HepG2 (cell line): ENCODE results near the gene ARHGAP26. TPM values are rescaled to one million over a fixed set of nuclear protein-coding genes. Genes with fewer than 3 reads are reported as not detected.

ENCODE experiments used
- CEBPG ChIP-seq: IDR thresholded peaks from 2 replicates; pipeline ENCODE4 v1.6.1; 2016
- CHD4 ChIP-seq: fragments of 200-600 bp; sonication (generic); IDR thresholded peaks from 2 replicates; pipeline ENCODE4 v1.7.0; 2017; ENCODE audit warnings: mild to moderate bottlenecking, low read length, borderline replicate concordance
- ETV5 ChIP-seq: IDR thresholded peaks from 2 replicates; pipeline ENCODE4 v1.6.1; 2018; ENCODE audit warnings: missing biosample characterization, missing genetic modification reagents, inconsistent platforms, borderline replicate concordance
- GABPB1 ChIP-seq: IDR thresholded peaks from 2 replicates; pipeline ENCODE4 v1.6.1; 2016; ENCODE audit warnings: mild to moderate bottlenecking, missing genetic modification reagents, moderate library complexity, missing compliant biosample characterization
- KDM5A ChIP-seq: fragments of 200-600 bp; sonication (generic); IDR thresholded peaks from 2 replicates; pipeline ENCODE4 v1.7.0; 2018; ENCODE audit warnings: antibody characterized with exemption, mild to moderate bottlenecking, low read length, borderline replicate concordance
- RBM22 ChIP-seq: fragments of 200-400 bp; formaldehyde crosslinking; optimal IDR thresholded peaks from 2 replicates; pipeline ENCODE3; 2017; ENCODE audit warnings: mild to moderate bottlenecking, low read length, moderate library complexity
- RERE ChIP-seq: IDR thresholded peaks from 2 replicates; pipeline ENCODE4 v1.6.1; 2016; ENCODE audit warnings: low read depth, missing genetic modification reagents, missing compliant biosample characterization
- SMAD3 ChIP-seq: sonication (generic); formaldehyde crosslinking; IDR thresholded peaks from 2 replicates; pipeline ENCODE4 v1.4.0; 2020; ENCODE audit warnings: missing genetic modification reagents
- SOX5 ChIP-seq: IDR thresholded peaks from 2 replicates; pipeline ENCODE4 v1.6.1; 2016; ENCODE audit warnings: borderline replicate concordance
- TCF12 ChIP-seq, 2 experiments: fragments of 450-650 bp in 1 of 2; sonication (generic) in 1 of 2; formaldehyde crosslinking in 1 of 2; IDR thresholded peaks; 2 replicates each; pipeline versions ENCODE4 v1.6.1 to v1.8.0; 2017 to 2022; ENCODE audit warnings: antibody characterized with exemption in 1 of 2, mild to moderate bottlenecking in 1 of 2, missing genetic modification reagents in 1 of 2, moderate library complexity in 1 of 2
- THRA ChIP-seq: sonication (generic); formaldehyde crosslinking; IDR thresholded peaks from 2 replicates; pipeline ENCODE4 v1.4.0; 2020; ENCODE audit warnings: missing genetic modification reagents, borderline replicate concordance
- U2AF2 ChIP-seq: fragments of 200-400 bp; formaldehyde crosslinking; IDR thresholded peaks from 2 replicates; pipeline ENCODE4 v1.6.1; 2017; ENCODE audit warnings: low read depth, mild to moderate bottlenecking, low read length
- ZFX ChIP-seq: sonication (generic); formaldehyde crosslinking; IDR thresholded peaks from 2 replicates; pipeline ENCODE4 v1.4.0; 2020; ENCODE audit warnings: mild to moderate bottlenecking, low read depth, missing genetic modification reagents, moderate library complexity
- ZMYM2 ChIP-seq: sonication (generic); formaldehyde crosslinking; IDR thresholded peaks from 2 replicates; pipeline ENCODE4 v1.8.0; 2022; ENCODE audit warnings: mild to moderate bottlenecking, missing genetic modification reagents
- ZNF101 ChIP-seq: sonication (generic); formaldehyde crosslinking; IDR thresholded peaks from 2 replicates; pipeline ENCODE4 v1.4.0; 2020; ENCODE audit warnings: mild to moderate bottlenecking, low read depth, missing genetic modification reagents, borderline replicate concordance
- ZNF543 ChIP-seq: sonication (generic); formaldehyde crosslinking; IDR thresholded peaks from 2 replicates; pipeline ENCODE4 v1.4.0; 2020; ENCODE audit warnings: mild to moderate bottlenecking, missing genetic modification reagents
- ZNF75D ChIP-seq: sonication (generic); formaldehyde crosslinking; IDR thresholded peaks from 2 replicates; pipeline ENCODE4 v1.8.1; 2023; ENCODE audit warnings: missing genetic modification reagents, mild to moderate bottlenecking, borderline replicate concordance
- ZNF883 ChIP-seq: sonication (generic); formaldehyde crosslinking; IDR thresholded peaks from 2 replicates; pipeline ENCODE4 v1.5.1; 2020; ENCODE audit warnings: mild to moderate bottlenecking, missing genetic modification reagents; ENCODE audit errors: not compliant biosample characterization
- polyA plus RNA-seq, 8 experiments: library from polyadenylated mRNA; depleted of rRNA in 3 of 8; stranded (reverse) in 7 of 8; unstranded in 1 of 8; fragments of >200 nt; fragmentation: Illumina TruSeq in 4 of 8; extraction: Trizol in 4 of 8; gene quantifications; 2 replicates each; pipeline versions ENCODE4 v1.2.1 to v1.2.3, GENCODE V29; 2011 to 2016; ENCODE audit warnings: low read depth in 4 of 8, missing spikeins in 1 of 8, mixed read lengths in 1 of 8; ENCODE audit not compliant: insufficient read depth in 1 of 8
- total RNA-seq, 5 experiments: library from RNA; depleted of rRNA; stranded (reverse); fragments of >200 nt; fragmentation: Illumina TruSeq; extraction: Trizol; gene quantifications; 2 replicates each; pipeline ENCODE4 v1.2.3, GENCODE V29; 2016; ENCODE audit warnings: low read depth in 1 of 5
- TF ChIP-seq, protein P1 (sequence below): sonication (generic); formaldehyde crosslinking; IDR thresholded peaks from 2 replicates; pipeline ENCODE4 v1.4.0; 2020; ENCODE audit warnings: mild to moderate bottlenecking, missing genetic modification reagents

Gene ARHGAP26
- total and polyA plus RNA-seq, 2 of the 13 experiments (the other 11 are each of a cell fraction or from before 2014, with no cell fraction given) = 9.6 to 18.2 TPM

DNA sequence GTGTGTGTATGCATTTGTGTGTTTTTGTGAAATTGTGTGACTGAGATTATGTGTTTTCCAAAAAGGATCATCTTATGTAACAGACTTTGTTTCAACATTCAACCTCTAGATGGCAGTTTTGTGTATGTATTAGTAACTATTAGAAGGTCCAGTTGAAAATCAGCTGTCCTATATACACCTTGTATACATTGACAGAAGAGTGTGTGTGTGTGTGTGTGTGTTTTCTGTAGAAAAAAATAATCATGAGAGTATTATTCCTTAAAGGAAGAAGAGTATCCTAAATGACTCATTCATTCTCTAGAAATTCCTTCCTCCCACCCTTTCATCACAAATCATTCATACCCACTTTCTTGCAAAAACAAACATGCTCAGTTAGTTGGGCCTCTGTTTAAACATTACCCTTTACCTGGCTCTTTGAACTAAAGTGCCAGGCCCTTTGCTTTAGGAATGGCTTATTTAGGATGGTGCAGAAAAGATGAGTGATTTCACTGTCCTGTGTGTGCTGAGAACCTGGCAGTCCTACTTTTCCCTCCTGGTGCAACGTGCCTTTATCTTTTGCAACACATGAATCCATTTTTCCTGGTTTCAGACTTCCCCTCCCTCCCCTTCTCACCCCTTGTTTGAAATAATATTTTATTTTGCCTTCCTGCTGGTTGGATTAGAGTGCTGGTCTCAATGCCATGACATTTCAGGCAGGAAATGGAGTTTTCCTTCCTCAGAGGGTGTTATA, 152.2 kb downstream of the ARHGAP26 start (continued):
- TF ChIP-seq RBM22 (peak; percentile 67), SOX5 (CRISPR knock-in tag) (peak; percentile 68), SMAD3 (CRISPR knock-in tag) (peak; percentile 86), ZNF75D (CRISPR knock-in tag) (no peak), U2AF2 (no peak), RERE (CRISPR knock-in tag) (peak; percentile 92), CHD4 (0 out of 2 replicates have a peak, but pooled peaks have one; percentile 43), ZFX (CRISPR knock-in tag) (0 out of 2 replicates have a peak, but pooled peaks have one; percentile 15), GABPB1 (CRISPR knock-in tag) (0 out of 2 replicates have a peak, but pooled peaks have one; percentile 23), ETV5 (peak; percentile 62; the same call in 1 of the 2 replicates), ZMYM2 (CRISPR knock-in tag) (0 out of 2 replicates have a peak, but pooled peaks have one; percentile 42), ZNF543 (CRISPR knock-in tag) (no peak), ZNF883 (no peak), KDM5A (peak; percentile 30; the same call in 1 of the 2 replicates), CEBPG (peak; percentile 74), THRA (CRISPR knock-in tag) (peak; percentile 58; the same call in 1 of the 2 replicates), ZNF101 (CRISPR knock-in tag) (no peak), TCF12 (IDR thresholded peaks at IDR 0.05) (no peak), TCF12 (CRISPR knock-in tag; IDR thresholded peaks at IDR 0.05) (0 out of 2 replicates have a peak, but pooled peaks have one; percentile 45)
- TF ChIP-seq, protein P1, sequence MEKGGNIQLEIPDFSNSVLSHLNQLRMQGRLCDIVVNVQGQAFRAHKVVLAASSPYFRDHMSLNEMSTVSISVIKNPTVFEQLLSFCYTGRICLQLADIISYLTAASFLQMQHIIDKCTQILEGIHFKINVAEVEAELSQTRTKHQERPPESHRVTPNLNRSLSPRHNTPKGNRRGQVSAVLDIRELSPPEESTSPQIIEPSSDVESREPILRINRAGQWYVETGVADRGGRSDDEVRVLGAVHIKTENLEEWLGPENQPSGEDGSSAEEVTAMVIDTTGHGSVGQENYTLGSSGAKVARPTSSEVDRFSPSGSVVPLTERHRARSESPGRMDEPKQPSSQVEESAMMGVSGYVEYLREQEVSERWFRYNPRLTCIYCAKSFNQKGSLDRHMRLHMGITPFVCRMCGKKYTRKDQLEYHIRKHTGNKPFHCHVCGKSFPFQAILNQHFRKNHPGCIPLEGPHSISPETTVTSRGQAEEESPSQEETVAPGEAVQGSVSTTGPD = peak; percentile 52; the same call in 1 of the 2 replicates
